SU-DHL-6 (cell line): Measurements from ENCODE around the gene NCS1.

Source experiments
- H2AFZ ChIP-seq: fragments of 200-600 bp; sonication (generic); 2 replicates; pipeline ENCODE4 v1.6.1; 2014; ENCODE audit warnings: low read depth, mild to moderate bottlenecking, moderate library complexity, mixed read lengths, antibody characterized with exemption, low read length; ENCODE audit not compliant: severe bottlenecking
- H3F3A ChIP-seq: fragments of 200-600 bp; shearing (Covaris generic); 2 replicates; pipeline ENCODE4 v1.6.0; 2016; ENCODE audit warnings: antibody characterized with exemption, mild to moderate bottlenecking; ENCODE audit not compliant: insufficient read depth
- H3K27ac ChIP-seq: fragments of 200-600 bp; sonication (generic); 2 replicates; pipeline ENCODE4 v1.5.1; 2016; ENCODE audit warnings: low read depth, mild to moderate bottlenecking, low read length, moderate library complexity, mixed read lengths
- H3K27me3 ChIP-seq: fragments of 200-600 bp; sonication (generic), shearing (Covaris generic); 2 replicates; pipeline ENCODE4 v1.6.0; 2014; ENCODE audit warnings: mild to moderate bottlenecking, low read length
- H3K36me3 ChIP-seq: fragments of 200-600 bp; sonication (generic); 2 replicates; pipeline ENCODE4 v1.6.1; 2014; ENCODE audit warnings: mild to moderate bottlenecking, low read length, mixed read lengths
- H3K4me2 ChIP-seq: fragments of 300-600, 200-600 bp; shearing (Covaris generic), sonication (generic); 2 replicates; pipeline ENCODE4 v1.6.0; 2014; ENCODE audit warnings: low read length, low read depth, mild to moderate bottlenecking; ENCODE audit not compliant: poor library complexity, severe bottlenecking
- H3K4me3 ChIP-seq: fragments of 200-600 bp; sonication (generic); 2 replicates; pipeline ENCODE4 v1.5.1; 2014; ENCODE audit warnings: antibody characterized with exemption, low read length, mild to moderate bottlenecking, mixed read lengths; ENCODE audit not compliant: insufficient read depth, poor library complexity, severe bottlenecking
- H3K79me2 ChIP-seq: fragments of 200-600 bp; sonication (generic); 2 replicates; pipeline ENCODE4 v1.6.1; 2014; ENCODE audit warnings: mild to moderate bottlenecking, low read length, moderate library complexity; ENCODE audit not compliant: insufficient read depth
- H3K9ac ChIP-seq: fragments of 200-600 bp; sonication (generic); 2 replicates; pipeline ENCODE4 v1.7.0; 2014; ENCODE audit warnings: mild to moderate bottlenecking, low read length
- H3K9me2 ChIP-seq: fragments of 200-600 bp; sonication (generic); replicated peaks from 2 replicates; pipeline ENCODE4 v1.6.1; 2014; ENCODE audit warnings: low read length; ENCODE audit not compliant: insufficient read depth
- H3K9me3 ChIP-seq: fragments of 200-600 bp; sonication (generic); 2 replicates; pipeline ENCODE4 v1.6.1; 2014; ENCODE audit warnings: low read length, mixed read lengths; ENCODE audit not compliant: insufficient read depth
- H4K20me1 ChIP-seq: fragments of 200-600 bp; sonication (generic); 2 replicates; pipeline ENCODE4 v1.6.1; 2014; ENCODE audit warnings: low read depth, mild to moderate bottlenecking, antibody characterized with exemption, low read length, moderate library complexity, mixed read lengths
- CTCF ChIP-seq: fragments of 200-600 bp; sonication (generic); IDR thresholded peaks from one replicate; pipeline ENCODE4 v1.5.1; 2017; ENCODE audit warnings: antibody characterized with exemption, mild to moderate bottlenecking, low read length, moderate library complexity; ENCODE audit not compliant: insufficient read depth, poor library complexity, severe bottlenecking
- EZH2phosphoT487 ChIP-seq: fragments of 200-600 bp; sonication (generic), shearing (Covaris generic); conservative IDR thresholded peaks from 2 replicates; pipeline ENCODE4 v1.6.1; 2018; ENCODE audit warnings: mild to moderate bottlenecking, antibody characterized with exemption, low read length, moderate library complexity, mixed read lengths

NCS1 gene

GRCh38 chr9:130189840-130190239 is 17.6 kb downstream of the NCS1 start:
- H3F3A ChIP-seq = no peaks in the 10 kb centered on the region
- H3K79me2 ChIP-seq = no peaks in the 10 kb centered on the region
- H3K4me2 ChIP-seq = no peak overlapping the region
- no peaks in the 10 kb centered on the region for H4K20me1 ChIP-seq
- no peaks in the 10 kb centered on the region for H3K27me3 ChIP-seq
- no peak overlapping the region for H2AFZ ChIP-seq
- no peaks in the 10 kb centered on the region for H3K36me3 ChIP-seq
- H3K4me3 ChIP-seq = no peak overlapping the region
- H3K27ac ChIP-seq = no peak overlapping the region
- no peaks in the 10 kb centered on the region for H3K9me2 ChIP-seq
- no peak overlapping the region for H3K9ac ChIP-seq
- TF ChIP-seq CTCF (no peak), EZH2phosphoT487 (no peak)
- H3K9me3 ChIP-seq = no peaks in the 10 kb centered on the region

GRCh38 chr9:130191068-130191748 is 19.0 kb downstream of the NCS1 start:
- TF ChIP-seq EZH2phosphoT487 (no peak), CTCF (no peak)
- H3K79me2 ChIP-seq = no peaks in the 10 kb centered on the region

GRCh38 chr9:130191749-130192120 is 19.5 kb downstream of the NCS1 start:
- H3K27ac ChIP-seq = no peak overlapping the region
- no peaks in the 10 kb centered on the region for H3K9me2 ChIP-seq
- H3K27me3 ChIP-seq = no peaks in the 10 kb centered on the region
- no peak overlapping the region for H2AFZ ChIP-seq
- TF ChIP-seq EZH2phosphoT487 (no peak), CTCF (no peak)
- H3F3A ChIP-seq = no peaks in the 10 kb centered on the region
- no peak overlapping the region for H3K4me3 ChIP-seq
- H3K36me3 ChIP-seq = no peaks in the 10 kb centered on the region
- H3K9ac ChIP-seq = no peak overlapping the region
- no peaks in the 10 kb centered on the region for H4K20me1 ChIP-seq
- no peaks in the 10 kb centered on the region for H3K9me3 ChIP-seq
- no peaks in the 10 kb centered on the region for H3K79me2 ChIP-seq
- H3K4me2 ChIP-seq = no peak overlapping the region

More at GRCh38 chr9:130191068-130191748, 19.0 kb downstream of the NCS1 start:
- H3F3A ChIP-seq = no peaks in the 10 kb centered on the region
- H3K9ac ChIP-seq = no peak overlapping the region
- H4K20me1 ChIP-seq = no peaks in the 10 kb centered on the region
- H2AFZ ChIP-seq = no peak overlapping the region
- no peaks in the 10 kb centered on the region for H3K9me3 ChIP-seq
- H3K4me2 ChIP-seq = no peak overlapping the region
- no peaks in the 10 kb centered on the region for H3K27me3 ChIP-seq
- no peak overlapping the region for H3K4me3 ChIP-seq
- H3K9me2 ChIP-seq = no peaks in the 10 kb centered on the region
- no peaks in the 10 kb centered on the region for H3K36me3 ChIP-seq
- H3K27ac ChIP-seq = no peak overlapping the region
